ENCODE measurements around the gene OCEL1.
A peak's percentile ranks its signal among the peaks of the same experiment; 100 is the strongest.

The OCEL1 gene

DNA sequence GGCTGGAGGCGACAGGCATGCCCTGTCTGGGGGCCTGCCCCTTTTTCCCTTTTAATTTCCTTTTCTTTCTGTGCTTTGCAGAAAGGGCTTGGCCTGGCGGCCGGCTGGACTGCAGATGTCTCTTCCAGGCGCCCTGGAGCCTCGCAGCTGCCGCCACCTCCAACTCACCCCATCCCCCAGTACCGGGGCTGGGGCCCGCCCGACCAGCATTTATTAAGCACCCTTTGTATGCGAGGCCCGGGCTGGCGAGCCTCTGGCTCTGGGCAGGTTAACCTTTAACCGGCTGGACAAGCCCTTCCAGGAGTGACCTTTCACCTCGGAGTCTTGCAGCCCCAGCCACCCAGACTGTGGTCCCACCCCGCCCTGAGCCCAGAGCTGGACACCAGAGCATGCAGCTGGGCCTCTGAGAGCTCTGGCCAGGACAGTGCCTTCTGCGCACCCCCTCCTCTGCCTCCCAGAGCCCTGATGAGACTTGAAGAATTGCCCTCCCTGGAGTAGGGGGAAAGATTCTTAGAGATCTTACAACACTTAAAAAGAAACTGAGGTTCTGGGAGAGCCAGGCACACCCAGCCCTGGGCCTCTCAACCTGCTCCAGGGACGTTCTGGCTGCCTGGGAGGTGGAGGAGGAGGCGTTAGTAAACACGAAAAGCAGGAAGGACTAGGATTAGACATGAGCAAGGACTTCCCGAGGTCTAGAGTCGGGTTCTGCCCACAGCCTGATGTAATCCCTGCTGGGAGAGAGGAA, 20.8 kb downstream of the OCEL1 start:
- peak overlapping the region; percentile 75 for H3K27ac ChIP-seq
- H3K79me2 ChIP-seq, result peaks cover 15% of the 10 kb centered on the region
- peaks cover 20% of the 10 kb centered on the region for H3K4me1 ChIP-seq
- no peaks in the 10 kb centered on the region for H3K9me3 ChIP-seq (ENCODE audit: control insufficient read depth, low read length)
- H3K9ac ChIP-seq, result no peak overlapping the region
- no peaks in the 10 kb centered on the region for H3K27me3 ChIP-seq (ENCODE audit: control insufficient read depth, insufficient read depth, low read length)
- H3K4me2 ChIP-seq (ENCODE audit: low read length), result peak overlapping the region; percentile 97
- H3K4me3 ChIP-seq (ENCODE audit: low read depth, low read length), result peak overlapping the region; percentile 74
- H3K36me3 ChIP-seq (ENCODE audit: control insufficient read depth, insufficient read depth, low read length), result no peaks in the 10 kb centered on the region
- no peak for TF ChIP-seq CTCF (IDR thresholded peaks at IDR 0.05)
- H2AFZ ChIP-seq, result peak overlapping the region; percentile 94

- no peak for TF ChIP-seq CTCF (IDR thresholded peaks at IDR 0.05)
- peaks cover 15% of the 10 kb centered on the region for H3K4me1 ChIP-seq
- H3K27me3 ChIP-seq (ENCODE audit: control insufficient read depth, insufficient read depth, low read length), result no peaks in the 10 kb centered on the region
- H3K36me3 ChIP-seq (ENCODE audit: control insufficient read depth, insufficient read depth, low read length), result no peaks in the 10 kb centered on the region
- no peak overlapping the region for H2AFZ ChIP-seq
- no peak overlapping the region for H3K9ac ChIP-seq
- no peaks in the 10 kb centered on the region for H3K9me3 ChIP-seq (ENCODE audit: control insufficient read depth, low read length)
- peaks cover 9% of the 10 kb centered on the region for H3K79me2 ChIP-seq
- no peak overlapping the region for H3K4me3 ChIP-seq (ENCODE audit: low read depth, low read length)
- no peak overlapping the region for H3K4me2 ChIP-seq (ENCODE audit: low read length)
- H3K27ac ChIP-seq, result no peak overlapping the region
Measured at GRCh38 chr19:17248011-17248776, 22.2 kb downstream of the OCEL1 start.

GRCh38 chr19:17249887-17250548, 24.0 kb downstream of the OCEL1 start:
- Histone ChIP-seq H3K36me3 (ENCODE audit: control insufficient read depth, insufficient read depth, low read length) (no peaks in the 10 kb centered on the region), H3K4me2 (ENCODE audit: low read length) (no peak overlapping the region), H3K27ac (no peak overlapping the region), H3K9ac (no peak overlapping the region), H3K79me2 (no peaks in the 10 kb centered on the region), H3K4me1 (peaks cover 14% of the 10 kb centered on the region), H2AFZ (no peak overlapping the region), H3K4me3 (ENCODE audit: low read depth, low read length) (no peak overlapping the region), H3K9me3 (ENCODE audit: control insufficient read depth, low read length) (no peaks in the 10 kb centered on the region), H3K27me3 (ENCODE audit: control insufficient read depth, insufficient read depth, low read length) (no peaks in the 10 kb centered on the region)
- TF ChIP-seq CTCF (IDR thresholded peaks at IDR 0.05), result no peak

- no peak overlapping the region for H3K9ac ChIP-seq
- no peak for TF ChIP-seq CTCF (IDR thresholded peaks at IDR 0.05)
- no peaks in the 10 kb centered on the region for H3K27me3 ChIP-seq (ENCODE audit: control insufficient read depth, insufficient read depth, low read length)
- H3K4me2 ChIP-seq (ENCODE audit: low read length), result no peak overlapping the region
- no peaks in the 10 kb centered on the region for H3K79me2 ChIP-seq
- H2AFZ ChIP-seq, result no peak overlapping the region
- no peaks in the 10 kb centered on the region for H3K4me1 ChIP-seq
- H3K27ac ChIP-seq, result no peak overlapping the region
- H3K4me3 ChIP-seq (ENCODE audit: low read depth, low read length), result no peak overlapping the region
- no peaks in the 10 kb centered on the region for H3K36me3 ChIP-seq (ENCODE audit: control insufficient read depth, insufficient read depth, low read length)
- no peaks in the 10 kb centered on the region for H3K9me3 ChIP-seq (ENCODE audit: control insufficient read depth, low read length)
Measured at GRCh38 chr19:17254636-17255035, 28.6 kb downstream of the OCEL1 start.

Measured in parathyroid adenoma (tissue), 2 donors.